ENCODE data around the gene MCFD2. TPM values are rescaled to one million over a fixed set of nuclear protein-coding genes. Genes with fewer than 3 reads are reported as not detected.

Gene MCFD2
- total RNA-seq, 1 donor from 2014 or later, result 161 TPM

DNA sequence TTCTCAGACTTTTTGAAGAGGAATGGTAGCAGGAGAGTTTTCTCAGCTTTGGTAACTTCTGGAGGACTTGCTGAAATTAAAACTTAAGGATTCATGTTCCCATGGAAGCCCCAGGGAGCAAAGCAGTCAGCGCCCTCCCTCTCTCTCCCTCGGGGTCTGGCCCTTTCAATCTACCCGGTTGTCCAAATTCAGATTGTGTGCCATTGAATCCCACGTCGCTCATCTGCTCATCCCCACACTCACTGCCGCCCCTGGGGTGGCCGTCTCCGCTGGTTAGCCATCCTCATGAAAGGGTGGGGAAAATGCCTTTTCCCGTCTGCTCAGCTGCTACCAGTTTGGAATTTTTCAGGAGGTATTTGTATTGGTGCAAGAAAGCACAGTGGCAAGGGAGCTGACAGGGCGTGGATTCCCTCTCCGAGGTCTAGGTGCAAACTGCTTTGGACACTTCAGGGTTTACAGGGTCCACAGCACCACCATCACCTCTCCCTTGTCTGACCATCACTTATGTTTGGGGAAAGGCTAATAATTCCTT is 27.1 kb downstream of the MCFD2 start:
- Histone ChIP-seq H4K20me1 (ENCODE audit: insufficient read depth, low read length) (no peaks in the 10 kb centered on the region), H3K4me3 (ENCODE audit: insufficient read depth, low read depth, low read length) (no peak overlapping the region), H3K4me2 (ENCODE audit: low read length) (peak overlapping the region; percentile 73), H3K27me3 (ENCODE audit: insufficient read depth, low read length) (no peaks in the 10 kb centered on the region), H3K27ac (ENCODE audit: low read depth, low read length) (peak overlapping the region; percentile 5), H3K9ac (ENCODE audit: low read length) (peak overlapping the region; percentile 65), H3K79me2 (ENCODE audit: insufficient read depth, low read length) (no peaks in the 10 kb centered on the region), H3K4me1 (ENCODE audit: insufficient read depth, low read length) (peaks cover 32% of the 10 kb centered on the region), H3K36me3 (ENCODE audit: insufficient read depth, low read length) (no peaks in the 10 kb centered on the region), H2AFZ (ENCODE audit: low read depth, low read length) (peak overlapping the region; percentile 31), H3K9me3 (ENCODE audit: insufficient read depth, low read depth, low read length) (no peaks in the 10 kb centered on the region)
- H3K9me3 Mint-ChIP-seq (ENCODE audit: unreplicated experiment), result peaks cover 11% of the 10 kb centered on the region
- DNase-seq (ENCODE audit: low read depth), result no peak
- H3K4me1 Mint-ChIP-seq (ENCODE audit: low read depth, unreplicated experiment), result peaks cover 26% of the 10 kb centered on the region
- no peaks in the 10 kb centered on the region for H3K36me3 Mint-ChIP-seq (ENCODE audit: low read depth, unreplicated experiment)
- TF ChIP-seq EZH2 (IDR thresholded peaks at IDR 0.05; ENCODE audit: insufficient read depth, low read length) (no peak), CTCF (IDR thresholded peaks at IDR 0.05; ENCODE audit: insufficient read depth, low read depth, low read length) (no peak)
- no peaks in the 10 kb centered on the region for H3K27me3 Mint-ChIP-seq (ENCODE audit: low read depth, unreplicated experiment)
- H3K27ac Mint-ChIP-seq (ENCODE audit: unreplicated experiment), result peak overlapping the region; percentile 38
- no peak for FAIRE-seq
- no peak overlapping the region for H3K4me3 Mint-ChIP-seq (ENCODE audit: unreplicated experiment)

GRCh38 chr2:46887028-46887885 is 28.3 kb downstream of the MCFD2 start:
- Histone ChIP-seq H3K4me2 (ENCODE audit: low read length) (peak overlapping the region; percentile 8), H4K20me1 (ENCODE audit: insufficient read depth, low read length) (no peaks in the 10 kb centered on the region), H3K27me3 (ENCODE audit: insufficient read depth, low read length) (no peaks in the 10 kb centered on the region), H3K36me3 (ENCODE audit: insufficient read depth, low read length) (no peaks in the 10 kb centered on the region), H3K27ac (ENCODE audit: low read depth, low read length) (peak overlapping the region; percentile 88), H3K9ac (ENCODE audit: low read length) (peak overlapping the region; percentile 29), H3K4me3 (ENCODE audit: insufficient read depth, low read depth, low read length) (no peak overlapping the region), H3K4me1 (ENCODE audit: insufficient read depth, low read length) (peaks cover 41% of the 10 kb centered on the region), H3K9me3 (ENCODE audit: insufficient read depth, low read depth, low read length) (no peaks in the 10 kb centered on the region), H2AFZ (ENCODE audit: low read depth, low read length) (no peak overlapping the region), H3K79me2 (ENCODE audit: insufficient read depth, low read length) (no peaks in the 10 kb centered on the region)
- Mint-ChIP-seq H3K4me1 (ENCODE audit: low read depth, unreplicated experiment) (peaks cover 26% of the 10 kb centered on the region), H3K27me3 (ENCODE audit: low read depth, unreplicated experiment) (no peaks in the 10 kb centered on the region), H3K4me3 (ENCODE audit: unreplicated experiment) (no peak overlapping the region), H3K36me3 (ENCODE audit: low read depth, unreplicated experiment) (no peaks in the 10 kb centered on the region), H3K9me3 (ENCODE audit: unreplicated experiment) (peaks cover 14% of the 10 kb centered on the region), H3K27ac (ENCODE audit: unreplicated experiment) (peak overlapping the region; percentile 35)
- TF ChIP-seq EZH2 (IDR thresholded peaks at IDR 0.05; ENCODE audit: insufficient read depth, low read length) (no peak), CTCF (IDR thresholded peaks at IDR 0.05; ENCODE audit: insufficient read depth, low read depth, low read length) (no peak)
- DNase-seq (ENCODE audit: low read depth) (peak; percentile 85), FAIRE-seq (no peak)

All from astrocyte (in vitro differentiated cells and primary cell).